Caco-2 (cell line): ENCODE measurements around the gene TOPORS. TPM values are rescaled to one million over a fixed set of nuclear protein-coding genes. Genes with fewer than 3 reads are reported as not detected.
A peak's percentile ranks its signal among the peaks of the same experiment; 100 is the strongest.

ENCODE experiments used
- BruUV-seq: library from RNA; stranded (reverse); fragments of 400-500 nt; replicated peaks from 2 replicates; lab custom pipeline; 2021; lab: Mats Ljungman, UMichigan
- CTCF ChIA-PET: fragments of 300-600 bp; sonication (Branson Sonifier 250); formaldehyde crosslinking; loops from one replicate; lab custom pipeline; 2022; ENCODE audit warnings: antibody characterized with exemption; lab: Charles Lee
- POLR2A ChIA-PET: fragments of 300-600 bp; sonication (Branson Sonifier 250); formaldehyde crosslinking; loops from one replicate; lab custom pipeline; 2022; ENCODE audit warnings: antibody characterized with exemption; lab: Charles Lee
- DNase-seq, 2 experiments: peaks; one replicate each; pipeline versions ENCODE4 v3.0.0 to v3.0.0-alpha.2; 2020 to 2022
- H3K27me3 ChIP-seq: replicated peaks from 2 replicates; pipeline ENCODE4 v1.6.0; 2011; ENCODE audit warnings: low read length; ENCODE audit not compliant: control insufficient read depth, insufficient read depth
- H3K36me3 ChIP-seq: 2 replicates; pipeline ENCODE4 v1.5.1; 2011; ENCODE audit warnings: low read length; ENCODE audit not compliant: control insufficient read depth, insufficient read depth
- H3K4me1 ChIP-seq: fragments of 250-450 bp; sonication (Bioruptor Pico); 2 replicates; pipeline ENCODE4 v1.5.1; 2020; ENCODE audit warnings: mild to moderate bottlenecking
- H3K4me3 ChIP-seq: 2 replicates; pipeline ENCODE4 v1.5.1; 2011; ENCODE audit warnings: low read depth, mild to moderate bottlenecking, control low read depth, low read length
- H3K9me3 ChIP-seq: fragments of 250-450 bp; sonication (Bioruptor Pico); 2 replicates; pipeline ENCODE4 v1.5.1; 2020; ENCODE audit warnings: mild to moderate bottlenecking, moderate library complexity
- H3K27ac Mint-ChIP-seq: one replicate; pipeline ENCODE4 v1.8.0; 2022; ENCODE audit warnings: mixed read lengths; ENCODE audit not compliant: unreplicated experiment
- H3K27me3 Mint-ChIP-seq: one replicate; pipeline ENCODE4 v1.8.0; 2022; ENCODE audit warnings: mixed read lengths; ENCODE audit not compliant: insufficient read depth, unreplicated experiment
- H3K36me3 Mint-ChIP-seq: one replicate; pipeline ENCODE4 v1.8.0; 2022; ENCODE audit warnings: mild to moderate bottlenecking, mixed read lengths; ENCODE audit not compliant: insufficient read depth, unreplicated experiment
- H3K4me1 Mint-ChIP-seq: one replicate; pipeline ENCODE4 v1.8.0; 2022; ENCODE audit warnings: low read depth, mixed read lengths; ENCODE audit not compliant: unreplicated experiment
- H3K4me3 Mint-ChIP-seq: one replicate; pipeline ENCODE4 v1.8.0; 2022; ENCODE audit warnings: mild to moderate bottlenecking, moderate library complexity, mixed read lengths; ENCODE audit not compliant: unreplicated experiment
- H3K9me3 Mint-ChIP-seq: one replicate; pipeline ENCODE4 v1.8.0; 2022; ENCODE audit warnings: mixed read lengths; ENCODE audit not compliant: unreplicated experiment
- intact Hi-C: fragments of 100-400 bp; cut with micrococcal nuclease; formaldehyde crosslinking; loops from one replicate; pipeline ENCODE4 v1.10.0; 2022; ENCODE audit not compliant: unreplicated experiment
- total RNA-seq: library from RNA; stranded (reverse); gene quantifications from 2 replicates; pipeline ENCODE4 v1.2.3, GENCODE V29; 2022
- TF ChIP-seq, protein P1 (sequence below), 2 experiments: fragments of 200-600 bp in 1 of 2; IDR thresholded peaks; 1 replicate in 1 of 2; 2 replicates in 1 of 2; pipeline versions ENCODE4 v1.5.1 to v1.8.0; 2011 to 2022; ENCODE audit warnings: antibody characterized with exemption in 1 of 2, control low read depth in 1 of 2, inconsistent platforms in 1 of 2, low read depth in 1 of 2, low read length in 1 of 2, mild to moderate bottlenecking in 1 of 2, moderate library complexity in 1 of 2; ENCODE audit not compliant: insufficient read depth in 1 of 2, severe bottlenecking in 1 of 2, unreplicated experiment in 1 of 2

The TOPORS gene
- total RNA-seq, 1 experiment from 2014 or later: 14.6 TPM

DNA sequence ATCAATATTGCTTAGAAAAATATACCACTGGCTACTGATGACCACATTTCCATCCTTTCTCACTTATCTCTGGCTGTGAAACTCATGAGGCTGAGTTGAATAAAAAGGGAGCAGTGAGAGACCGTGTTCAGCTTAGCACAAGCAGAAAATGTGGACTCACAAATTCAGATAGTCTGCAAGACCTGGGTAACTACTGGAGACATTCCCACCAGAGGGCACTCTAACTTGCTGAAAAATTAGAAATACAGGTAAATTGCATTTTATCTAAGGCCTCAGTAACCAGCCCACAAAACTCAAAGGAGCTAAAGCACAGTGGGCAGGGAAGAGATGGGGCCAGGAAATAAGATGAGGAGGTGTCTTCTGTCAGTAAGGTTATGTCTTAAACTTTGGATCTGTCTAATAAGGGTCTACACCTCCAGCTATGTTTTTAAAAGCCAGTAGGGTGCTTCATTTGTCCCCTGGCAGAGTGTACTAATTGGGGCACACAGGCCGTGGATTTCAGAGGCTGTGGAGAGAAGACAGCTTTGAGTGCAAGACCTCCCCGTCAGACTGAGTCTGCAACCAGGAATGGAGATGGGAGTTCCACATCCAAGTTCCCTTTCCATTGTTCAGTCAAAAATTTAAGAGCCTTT, 29.2 kb upstream of the TOPORS start:
- no TSS peak for BruUV-seq
- DNase-seq: peak; percentile 45 to 58
- peaks cover 15% of the 10 kb centered on the region for H3K4me1 ChIP-seq
- TF ChIP-seq, protein P1, sequence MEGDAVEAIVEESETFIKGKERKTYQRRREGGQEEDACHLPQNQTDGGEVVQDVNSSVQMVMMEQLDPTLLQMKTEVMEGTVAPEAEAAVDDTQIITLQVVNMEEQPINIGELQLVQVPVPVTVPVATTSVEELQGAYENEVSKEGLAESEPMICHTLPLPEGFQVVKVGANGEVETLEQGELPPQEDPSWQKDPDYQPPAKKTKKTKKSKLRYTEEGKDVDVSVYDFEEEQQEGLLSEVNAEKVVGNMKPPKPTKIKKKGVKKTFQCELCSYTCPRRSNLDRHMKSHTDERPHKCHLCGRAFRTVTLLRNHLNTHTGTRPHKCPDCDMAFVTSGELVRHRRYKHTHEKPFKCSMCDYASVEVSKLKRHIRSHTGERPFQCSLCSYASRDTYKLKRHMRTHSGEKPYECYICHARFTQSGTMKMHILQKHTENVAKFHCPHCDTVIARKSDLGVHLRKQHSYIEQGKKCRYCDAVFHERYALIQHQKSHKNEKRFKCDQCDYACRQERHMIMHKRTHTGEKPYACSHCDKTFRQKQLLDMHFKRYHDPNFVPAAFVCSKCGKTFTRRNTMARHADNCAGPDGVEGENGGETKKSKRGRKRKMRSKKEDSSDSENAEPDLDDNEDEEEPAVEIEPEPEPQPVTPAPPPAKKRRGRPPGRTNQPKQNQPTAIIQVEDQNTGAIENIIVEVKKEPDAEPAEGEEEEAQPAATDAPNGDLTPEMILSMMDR (IDR thresholded peaks at IDR 0.05; ENCODE audit: insufficient read depth in 1 of 2, low read depth in 1 of 2, low read length in 1 of 2, severe bottlenecking in 1 of 2, unreplicated experiment in 1 of 2): peak; percentile 72
- H3K36me3 ChIP-seq: no peaks in the 10 kb centered on the region
- intact Hi-C loops: loop anchor here (2.0 kb wide), 1 partner anchor 387 kb away; no protein-coding TSS in a partner anchor
- H3K4me1 Mint-ChIP-seq: peaks cover 14% of the 10 kb centered on the region
- H3K27ac Mint-ChIP-seq: no peak overlapping the region
- no peaks in the 10 kb centered on the region for H3K9me3 Mint-ChIP-seq
- no peaks in the 10 kb centered on the region for H3K36me3 Mint-ChIP-seq
- CTCF ChIA-PET: interaction anchor here (0.5 to 5.6 kb wide), 12 partner anchors 8 to 387 kb away, joined by 3 to 113 read pairs (median 6); partner anchors contain the start of genes ACO1, NDUFB6 and RIGI
- POLR2A ChIA-PET: no interaction called here
- H3K4me3 Mint-ChIP-seq: no peak overlapping the region
- H3K27me3 ChIP-seq: no peaks in the 10 kb centered on the region
- H3K9me3 ChIP-seq: no peaks in the 10 kb centered on the region
- peaks cover 13% of the 10 kb centered on the region for H3K27me3 Mint-ChIP-seq
- no peak overlapping the region for H3K4me3 ChIP-seq

DNA sequence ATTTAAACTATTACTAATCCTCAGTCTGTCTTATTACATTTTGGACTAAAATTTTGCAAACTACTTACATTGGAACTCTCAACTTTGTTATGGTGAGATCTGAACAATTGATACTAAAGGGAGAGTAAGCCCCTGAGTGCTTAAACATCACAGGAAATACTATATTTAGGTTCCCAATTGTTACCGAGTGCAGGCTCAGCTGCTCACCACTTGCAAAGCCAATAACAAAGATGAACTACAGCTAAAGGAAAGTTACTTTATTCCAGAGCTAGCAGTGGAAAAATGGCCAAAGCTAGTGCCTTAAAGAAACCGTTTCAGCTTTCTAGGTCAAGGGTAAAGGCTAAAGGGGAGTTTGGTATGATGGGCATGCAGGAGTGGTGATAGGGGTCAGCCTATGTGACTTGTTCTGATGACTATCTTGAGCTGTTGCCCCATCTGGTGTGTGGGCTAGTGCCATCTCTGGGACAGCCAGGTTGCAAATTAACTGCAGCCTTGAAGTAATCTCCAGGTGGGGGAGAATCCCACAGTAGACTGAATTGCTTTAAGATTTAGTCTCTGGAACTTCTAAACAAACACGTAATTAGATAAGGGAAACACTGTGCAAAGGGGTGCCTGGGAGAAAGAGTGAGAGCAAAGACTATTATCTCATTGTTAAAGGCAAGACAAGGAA, 28.4 kb upstream of the TOPORS start:
- Mint-ChIP-seq H3K4me1 (peaks cover 14% of the 10 kb centered on the region), H3K27ac (no peak overlapping the region), H3K27me3 (peaks cover 9% of the 10 kb centered on the region), H3K4me3 (peak overlapping the region; percentile 13), H3K36me3 (no peaks in the 10 kb centered on the region), H3K9me3 (no peaks in the 10 kb centered on the region)
- H3K36me3 ChIP-seq: no peaks in the 10 kb centered on the region
- no peaks in the 10 kb centered on the region for H3K27me3 ChIP-seq
- TF ChIP-seq, protein P1 (IDR thresholded peaks at IDR 0.05; ENCODE audit: insufficient read depth in 1 of 2, low read depth in 1 of 2, low read length in 1 of 2, severe bottlenecking in 1 of 2, unreplicated experiment in 1 of 2): no peak
- H3K4me3 ChIP-seq: no peak overlapping the region
- H3K9me3 ChIP-seq: no peaks in the 10 kb centered on the region
- no TSS peak for BruUV-seq
- intact Hi-C loops: loop anchor here (2.0 kb wide), 1 partner anchor 388 kb away; no protein-coding TSS in a partner anchor
- POLR2A ChIA-PET: no interaction called here
- DNase-seq: peak; percentile 7 to 51
- peaks cover 15% of the 10 kb centered on the region for H3K4me1 ChIP-seq
- CTCF ChIA-PET: interaction anchor here (0.7 to 5.6 kb wide), 12 partner anchors 7 to 387 kb away, joined by 3 to 113 read pairs (median 8); partner anchors contain the start of genes ACO1, NDUFB6 and RIGI

DNA sequence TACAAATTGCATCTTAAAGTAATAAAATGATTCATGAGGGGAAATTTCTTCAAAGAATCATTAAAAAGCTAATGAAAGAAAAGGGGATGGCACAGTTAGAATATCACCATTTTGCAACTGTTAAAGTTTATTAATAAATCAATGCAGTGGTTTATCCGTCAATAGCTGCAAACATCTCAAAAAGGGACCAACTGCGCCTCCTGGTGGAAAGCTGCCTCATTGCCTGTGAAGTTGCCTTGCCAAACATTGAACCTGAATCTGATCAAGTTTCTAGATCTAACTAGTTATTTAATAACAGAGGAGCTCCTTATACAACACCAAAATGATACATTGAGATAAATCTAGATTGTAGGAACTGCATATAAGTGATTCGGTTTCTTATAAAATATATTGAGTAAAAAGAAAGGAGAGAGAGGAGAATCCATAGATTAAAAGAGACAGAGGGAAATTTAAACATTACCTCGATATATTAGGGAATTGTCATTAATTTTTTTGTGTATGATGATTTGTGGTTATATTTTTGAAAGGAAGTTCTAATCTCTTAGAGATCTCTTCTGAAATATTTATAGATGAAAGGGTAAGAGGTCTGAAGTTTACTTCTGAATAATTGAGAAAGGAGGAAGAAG, 27.4 kb upstream of the TOPORS start:
- ChIA-PET CTCF (interaction anchor here (0.6 to 5.6 kb wide), 12 partner anchors 8 to 420 kb away, joined by 3 to 113 read pairs (median 5); partner anchors contain the start of gene RIGI), POLR2A (no interaction called here)
- intact Hi-C loops: loop anchor here (1.0 to 2.0 kb wide), 2 partner anchors 201 to 389 kb away; no protein-coding TSS in a partner anchor
- H3K4me3 ChIP-seq: no peak overlapping the region
- Mint-ChIP-seq H3K9me3 (no peaks in the 10 kb centered on the region), H3K27me3 (peaks cover 5% of the 10 kb centered on the region), H3K4me3 (no peak overlapping the region), H3K4me1 (peaks cover 14% of the 10 kb centered on the region), H3K27ac (no peak overlapping the region), H3K36me3 (no peaks in the 10 kb centered on the region)
- peak; percentile 59 to 71 for DNase-seq
- peaks cover 15% of the 10 kb centered on the region for H3K4me1 ChIP-seq
- H3K36me3 ChIP-seq: no peaks in the 10 kb centered on the region
- BruUV-seq: no TSS peak
- TF ChIP-seq, protein P1 (IDR thresholded peaks at IDR 0.05; ENCODE audit: insufficient read depth in 1 of 2, low read depth in 1 of 2, low read length in 1 of 2, severe bottlenecking in 1 of 2, unreplicated experiment in 1 of 2): peak; percentile 90 to 92
- H3K9me3 ChIP-seq: no peaks in the 10 kb centered on the region
- H3K27me3 ChIP-seq: no peaks in the 10 kb centered on the region
